VCaP (cell line): Measurements from ENCODE around the gene ASPG.
A peak's percentile ranks its signal among the peaks of the same experiment; 100 is the strongest.

Experiments
- H3K27ac ChIP-seq: fragments of 450-650 bp; 2 replicates; pipeline ENCODE4 v1.5.1; 2017
- TF ChIP-seq, protein P1 (sequence below): fragments of 450-650 bp; conservative IDR thresholded peaks from 2 replicates; pipeline ENCODE4 v1.5.1; 2017; ENCODE audit warnings: mild to moderate bottlenecking, moderate library complexity

Gene ASPG

GRCh38 chr14:104138098-104138717 is 52.7 kb downstream of the ASPG start, which contains the start of gene KIF26A:
Gene KIF26A (plus strand): TSS chr14:104138587. CDS start chr14:104138723, 136 bp downstream.
- TF ChIP-seq, protein P1, sequence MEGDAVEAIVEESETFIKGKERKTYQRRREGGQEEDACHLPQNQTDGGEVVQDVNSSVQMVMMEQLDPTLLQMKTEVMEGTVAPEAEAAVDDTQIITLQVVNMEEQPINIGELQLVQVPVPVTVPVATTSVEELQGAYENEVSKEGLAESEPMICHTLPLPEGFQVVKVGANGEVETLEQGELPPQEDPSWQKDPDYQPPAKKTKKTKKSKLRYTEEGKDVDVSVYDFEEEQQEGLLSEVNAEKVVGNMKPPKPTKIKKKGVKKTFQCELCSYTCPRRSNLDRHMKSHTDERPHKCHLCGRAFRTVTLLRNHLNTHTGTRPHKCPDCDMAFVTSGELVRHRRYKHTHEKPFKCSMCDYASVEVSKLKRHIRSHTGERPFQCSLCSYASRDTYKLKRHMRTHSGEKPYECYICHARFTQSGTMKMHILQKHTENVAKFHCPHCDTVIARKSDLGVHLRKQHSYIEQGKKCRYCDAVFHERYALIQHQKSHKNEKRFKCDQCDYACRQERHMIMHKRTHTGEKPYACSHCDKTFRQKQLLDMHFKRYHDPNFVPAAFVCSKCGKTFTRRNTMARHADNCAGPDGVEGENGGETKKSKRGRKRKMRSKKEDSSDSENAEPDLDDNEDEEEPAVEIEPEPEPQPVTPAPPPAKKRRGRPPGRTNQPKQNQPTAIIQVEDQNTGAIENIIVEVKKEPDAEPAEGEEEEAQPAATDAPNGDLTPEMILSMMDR, result no peak
- H3K27ac ChIP-seq, result peak within 1 kb of the TSS; percentile 52; the same call in 1 of the 2 replicates

GRCh38 chr14:104138718-104139459 is 53.4 kb downstream of the ASPG start:
- peak overlapping the region; percentile 52; the same call in 1 of the 2 replicates for H3K27ac ChIP-seq
- TF ChIP-seq, protein P1, result no peak

DNA sequence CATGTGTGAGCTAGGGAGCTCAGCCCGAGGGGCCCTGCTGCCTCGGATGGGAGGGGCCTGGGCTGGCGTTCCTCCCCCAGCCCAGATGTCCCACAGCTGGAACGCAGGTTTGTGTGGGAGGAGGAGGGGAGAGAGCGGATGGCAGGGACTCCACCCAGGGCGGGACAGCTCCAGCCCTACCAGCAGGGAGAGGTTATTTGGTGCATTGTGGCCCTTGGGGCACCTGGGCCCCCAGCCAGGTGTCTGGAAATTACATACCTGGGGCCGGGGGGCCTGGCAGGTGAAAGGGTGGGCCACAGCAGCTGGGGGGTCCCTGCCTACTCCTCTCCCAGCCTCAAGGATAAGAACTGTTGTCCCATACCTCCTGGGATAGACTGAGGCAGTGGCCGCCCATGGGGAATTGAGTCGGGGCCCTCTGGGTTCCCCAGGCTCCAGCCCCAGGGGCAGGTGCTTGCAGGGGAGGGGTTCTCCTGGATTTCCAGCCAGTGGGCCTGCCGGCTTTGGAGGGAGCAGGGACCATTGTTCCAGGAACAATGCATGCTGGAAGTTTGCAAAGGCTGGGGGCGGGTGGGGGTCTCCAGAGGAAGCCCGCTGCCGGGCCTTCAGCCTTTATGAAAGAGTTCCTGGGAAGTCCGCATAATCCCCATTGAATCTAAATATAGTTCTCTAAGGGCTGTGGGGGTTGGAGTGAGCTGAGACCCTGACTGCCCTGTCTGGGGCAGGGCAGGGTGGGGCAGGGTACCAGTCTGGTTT is 54.1 kb downstream of the ASPG start:
- TF ChIP-seq, protein P1, result no peak
- H3K27ac ChIP-seq, result no peak overlapping the region

GRCh38 chr14:104140213-104140462 is 54.6 kb downstream of the ASPG start:
- TF ChIP-seq, protein P1, result no peak
- no peak overlapping the region for H3K27ac ChIP-seq

DNA sequence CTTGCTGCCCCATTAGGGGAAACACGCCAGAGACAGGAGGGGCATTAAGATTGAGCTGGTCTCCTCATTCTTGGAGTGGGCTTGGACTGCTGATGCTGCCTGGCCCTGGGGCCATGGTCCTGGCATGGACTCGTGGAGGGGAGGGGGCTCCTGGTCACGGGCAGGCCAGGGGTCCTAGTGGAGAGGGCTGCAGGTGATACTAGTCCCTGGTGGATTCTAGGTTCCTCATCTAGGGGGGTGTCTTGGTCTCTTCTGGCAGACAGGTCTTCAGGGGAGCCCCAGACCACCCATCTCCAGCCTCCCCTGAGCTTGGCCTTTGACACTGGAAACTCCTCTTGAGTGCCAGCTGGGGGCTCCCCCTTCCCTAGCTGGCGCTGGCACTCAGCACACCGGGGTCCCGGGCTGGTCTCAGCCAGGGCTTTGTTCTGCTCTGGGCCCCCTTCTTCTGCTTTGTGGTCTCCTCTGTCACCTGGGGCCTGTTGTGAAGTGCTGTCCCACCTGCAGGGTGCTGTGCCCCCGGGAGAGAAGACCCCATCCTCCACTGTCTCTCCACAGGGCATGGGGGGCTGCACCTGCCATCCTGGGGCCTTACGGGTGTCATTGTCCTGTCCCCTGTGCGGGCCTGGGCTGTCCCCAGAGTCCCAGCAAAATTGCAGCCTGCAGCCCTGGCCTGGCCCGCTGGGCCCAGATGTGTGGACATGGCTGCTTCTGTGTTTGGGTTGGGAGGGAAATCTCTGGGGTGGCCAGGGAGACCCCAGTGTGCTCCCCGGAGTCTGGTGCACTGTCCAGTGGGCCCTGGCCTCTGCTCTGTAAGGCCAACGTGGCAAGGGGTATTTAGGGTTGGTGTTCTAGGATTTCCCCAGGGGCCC is 55.2 kb downstream of the ASPG start:
- TF ChIP-seq, protein P1, result no peak
- no peak overlapping the region for H3K27ac ChIP-seq

DNA sequence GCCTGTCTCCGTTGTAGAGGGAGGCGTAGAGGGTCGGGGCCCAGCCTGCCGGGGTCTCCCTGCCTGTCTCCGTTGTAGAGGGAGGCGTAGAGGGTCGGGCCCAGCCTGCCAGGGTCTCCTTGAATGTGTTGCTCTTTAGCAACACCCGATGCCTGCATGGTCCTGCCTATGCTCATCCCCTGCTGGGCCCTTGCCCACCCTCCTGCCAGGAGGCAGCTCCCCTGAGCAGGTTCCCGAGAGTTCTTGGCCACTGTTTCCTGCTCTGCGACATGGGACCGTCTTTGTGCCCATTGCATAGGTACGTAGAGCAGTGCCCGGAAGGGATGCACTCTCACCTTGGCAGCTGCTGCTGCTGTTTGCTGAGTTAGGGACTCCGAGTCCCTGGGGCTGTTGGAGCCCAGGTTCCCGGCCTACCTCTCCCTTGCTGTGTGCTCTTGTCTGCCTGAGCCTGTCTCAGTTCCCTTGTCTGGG is 56.2 kb downstream of the ASPG start:
- TF ChIP-seq, protein P1, result no peak
- H3K27ac ChIP-seq, result no peak overlapping the region
